ENCODE results near the gene PUM2.

GRCh38 chr2:20231598-20232026, 119.0 kb downstream of the PUM2 start:
- TF ChIP-seq, protein P1, sequence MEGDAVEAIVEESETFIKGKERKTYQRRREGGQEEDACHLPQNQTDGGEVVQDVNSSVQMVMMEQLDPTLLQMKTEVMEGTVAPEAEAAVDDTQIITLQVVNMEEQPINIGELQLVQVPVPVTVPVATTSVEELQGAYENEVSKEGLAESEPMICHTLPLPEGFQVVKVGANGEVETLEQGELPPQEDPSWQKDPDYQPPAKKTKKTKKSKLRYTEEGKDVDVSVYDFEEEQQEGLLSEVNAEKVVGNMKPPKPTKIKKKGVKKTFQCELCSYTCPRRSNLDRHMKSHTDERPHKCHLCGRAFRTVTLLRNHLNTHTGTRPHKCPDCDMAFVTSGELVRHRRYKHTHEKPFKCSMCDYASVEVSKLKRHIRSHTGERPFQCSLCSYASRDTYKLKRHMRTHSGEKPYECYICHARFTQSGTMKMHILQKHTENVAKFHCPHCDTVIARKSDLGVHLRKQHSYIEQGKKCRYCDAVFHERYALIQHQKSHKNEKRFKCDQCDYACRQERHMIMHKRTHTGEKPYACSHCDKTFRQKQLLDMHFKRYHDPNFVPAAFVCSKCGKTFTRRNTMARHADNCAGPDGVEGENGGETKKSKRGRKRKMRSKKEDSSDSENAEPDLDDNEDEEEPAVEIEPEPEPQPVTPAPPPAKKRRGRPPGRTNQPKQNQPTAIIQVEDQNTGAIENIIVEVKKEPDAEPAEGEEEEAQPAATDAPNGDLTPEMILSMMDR (IDR thresholded peaks at IDR 0.05) = no peak
- TF ChIP-seq POLR2A (IDR thresholded peaks at IDR 0.05) = no peak
